ENCODE data around the gene TBC1D8.

The TBC1D8 gene

GRCh38 chr2:101148777-101149176 is 2.4 kb downstream of the TBC1D8 start:
- no peak for DNase-seq (ENCODE audit: extremely low spot score)
- TF ChIP-seq CTCF (IDR thresholded peaks at IDR 0.05; ENCODE audit: control extremely low read depth, extremely low read depth, low read depth, missing control alignments): no peak
- CTCF ChIA-PET: interaction anchor here (1.1 to 6.0 kb wide), 3 partner anchors 106 to 136 kb away, joined by 4 to 60 read pairs (median 4); no protein-coding TSS in a partner anchor
- POLR2A ChIA-PET: no interaction called here

- TF ChIP-seq CTCF (IDR thresholded peaks at IDR 0.05; ENCODE audit: control extremely low read depth, extremely low read depth, low read depth, missing control alignments): no peak
- no peak for DNase-seq (ENCODE audit: extremely low spot score)
- ChIA-PET POLR2A (no interaction called here), CTCF (interaction anchor here (1.0 to 1.1 kb wide), 2 partner anchors 9 to 136 kb away, joined by 3 to 4 read pairs; no protein-coding TSS in a partner anchor)
These were observed 3.2 kb downstream of the TBC1D8 start for GRCh38 chr2:101147971-101148370.

- CTCF ChIA-PET: interaction anchor here (1.2 to 1.9 kb wide), 2 partner anchors 120 to 134 kb away, joined by 3 to 4 read pairs; no protein-coding TSS in a partner anchor
- DNase-seq (ENCODE audit: extremely low spot score): no peak
- no peak for TF ChIP-seq CTCF (IDR thresholded peaks at IDR 0.05; ENCODE audit: control extremely low read depth, extremely low read depth, low read depth, missing control alignments)
- POLR2A ChIA-PET: no interaction called here
These were observed 4.1 kb downstream of the TBC1D8 start for GRCh38 chr2:101147062-101147461.

DNA sequence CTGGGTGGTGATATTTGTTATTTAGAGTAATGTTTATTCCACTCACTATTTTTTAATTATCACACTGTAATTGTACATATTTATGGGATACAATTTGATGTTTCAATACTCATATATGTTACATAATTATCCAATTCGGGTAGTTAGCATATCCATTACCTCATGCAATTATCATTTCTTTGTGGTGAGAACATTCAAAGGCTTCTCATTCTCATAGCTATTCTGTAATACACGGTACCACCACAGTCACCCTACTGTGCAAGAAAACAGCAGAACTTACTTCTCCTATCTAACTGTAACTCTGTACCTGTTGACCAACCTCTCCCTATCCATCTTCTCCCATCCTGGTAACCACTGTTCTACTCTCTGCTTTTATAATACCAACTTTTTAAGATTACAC is 4.6 kb downstream of the TBC1D8 start:
- POLR2A ChIA-PET: no interaction called here
- no peak for TF ChIP-seq CTCF (IDR thresholded peaks at IDR 0.05; ENCODE audit: control extremely low read depth, extremely low read depth, low read depth, missing control alignments)
- no peak for DNase-seq (ENCODE audit: extremely low spot score)
- CTCF ChIA-PET: interaction anchor here (1.2 to 1.9 kb wide), 2 partner anchors 119 to 134 kb away, joined by 3 to 4 read pairs; no protein-coding TSS in a partner anchor

- no peak for DNase-seq (ENCODE audit: extremely low spot score)
- TF ChIP-seq CTCF (IDR thresholded peaks at IDR 0.05; ENCODE audit: control extremely low read depth, extremely low read depth, low read depth, missing control alignments): no peak
- ChIA-PET CTCF (interaction anchor here (1.7 to 1.9 kb wide), 2 partner anchors 8 to 118 kb away, joined by 4 read pairs; no protein-coding TSS in a partner anchor), POLR2A (no interaction called here)
These were observed 5.8 kb downstream of the TBC1D8 start for GRCh38 chr2:101145406-101145805.

DNA sequence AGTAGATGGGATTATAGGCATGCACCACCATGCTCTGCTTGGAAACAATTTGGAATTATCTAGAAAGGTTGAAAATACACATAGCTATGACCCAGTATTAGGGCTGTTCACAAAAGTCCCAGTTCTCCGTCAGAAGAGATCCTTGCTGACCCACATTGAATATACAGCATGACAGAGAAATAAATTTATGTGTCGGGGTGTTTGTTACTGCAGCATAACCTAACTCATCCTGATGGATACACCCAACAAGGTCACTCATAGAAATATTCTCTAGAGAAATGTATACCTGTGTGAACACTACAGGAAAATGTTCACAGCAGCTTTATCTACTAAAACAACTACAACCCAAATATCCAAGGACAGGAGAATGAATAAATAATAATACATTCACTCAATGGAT is 9.0 kb downstream of the TBC1D8 start:
- no peak for DNase-seq (ENCODE audit: extremely low spot score)
- POLR2A ChIA-PET: no interaction called here
- CTCF ChIA-PET: interaction anchor here (1.3 kb wide), 1 partner anchor 10 kb away, joined by 3 read pairs; no protein-coding TSS in a partner anchor
- TF ChIP-seq CTCF (IDR thresholded peaks at IDR 0.05; ENCODE audit: control extremely low read depth, extremely low read depth, low read depth, missing control alignments): no peak

All from GM10248 (cell line).